Stimulated activated naive CD8-positive, alpha-beta T cell treated with anti-CD3 and anti-CD28 coated beads, Interleukin-15, Interleukin-2, amounts not matched to agents 100 U/mL and 50 U/mL, for 24 hours (primary cell): ENCODE results near the gene RRAGD.

ENCODE experiments used
- ATAC-seq: fragments of 150-1000 bp; cut with Tn5 transposase; one replicate; pipeline ENCODE4 v1.10.0; 2021
- DNase-seq: peaks from one replicate; pipeline ENCODE4 v3.0.0; 2021

Gene RRAGD

DNA sequence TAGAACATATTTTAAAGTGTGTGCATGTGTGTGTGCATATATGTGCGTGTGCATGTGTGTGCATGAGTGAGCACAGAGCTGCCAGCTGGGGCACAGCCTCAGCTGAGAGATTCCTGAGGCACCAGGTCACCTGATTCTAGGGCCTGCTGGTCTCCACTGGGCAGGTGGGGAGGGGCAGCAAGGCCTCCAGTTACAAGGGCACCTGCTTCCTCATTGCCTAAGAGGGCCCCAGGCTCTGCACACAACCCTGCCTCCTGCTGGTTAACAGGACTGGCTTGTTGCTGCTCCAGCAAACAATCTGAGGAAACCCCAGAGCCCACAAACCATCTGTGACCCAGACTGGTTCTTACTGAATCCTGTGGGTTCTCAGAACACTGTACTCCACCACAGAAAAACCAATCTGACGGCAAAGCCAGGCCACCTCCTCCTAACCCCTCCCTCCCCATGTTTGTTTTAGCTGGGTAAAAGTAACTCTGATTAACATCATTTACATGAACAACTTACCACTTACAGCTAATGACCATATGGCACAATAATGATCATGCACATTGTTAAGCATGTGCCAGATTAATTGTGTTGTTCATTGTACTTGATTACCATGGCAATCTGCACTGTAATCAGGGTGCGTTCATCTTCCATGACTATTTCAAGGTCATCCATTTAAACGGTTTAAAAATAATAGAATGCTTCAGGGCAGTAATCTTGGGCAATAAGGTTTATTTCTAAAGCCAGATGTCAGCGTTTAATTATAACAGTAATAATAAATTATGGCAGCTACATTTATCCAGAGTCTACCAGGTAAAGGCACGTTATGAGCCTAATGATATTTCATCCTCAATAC, 36.4 kb downstream of the RRAGD start:
- DNase-seq, result peak; percentile 48
- peak; percentile 87 for ATAC-seq

- no peak for ATAC-seq
- DNase-seq, result no peak
Measured at GRCh38 chr6:89372506-89372901, 39.6 kb downstream of the RRAGD start.

DNA sequence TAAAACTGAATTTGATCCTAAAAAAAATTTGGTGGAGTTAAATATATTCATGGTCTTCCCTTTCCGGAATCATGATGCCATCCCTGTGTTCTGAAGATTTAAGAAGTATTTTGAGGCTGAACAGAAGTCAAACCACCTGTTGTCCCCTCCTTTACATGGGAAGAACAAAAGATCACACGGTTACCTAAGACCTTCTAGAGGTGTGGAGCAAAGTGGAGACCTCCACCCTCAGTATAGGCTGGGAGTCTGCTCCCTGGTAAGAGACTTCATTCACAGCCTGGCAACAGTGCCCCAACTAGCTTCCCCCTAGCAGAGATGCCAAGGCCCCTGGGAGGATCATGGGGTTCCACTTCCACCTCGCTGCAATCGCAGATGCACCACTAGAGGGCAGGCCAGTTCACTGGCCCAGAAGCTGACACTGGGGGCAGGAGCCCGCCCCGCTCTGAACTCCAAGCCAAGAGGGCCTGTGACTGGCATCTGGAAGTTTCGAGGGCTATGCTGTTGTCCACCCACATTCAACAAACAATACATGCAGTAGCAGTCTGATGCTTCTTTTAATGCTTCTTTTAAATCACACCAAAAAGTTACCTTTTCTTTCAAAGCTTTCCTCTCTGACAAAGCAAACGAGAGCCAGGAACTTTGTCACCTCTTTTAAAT, 40.1 kb downstream of the RRAGD start:
- DNase-seq, result peak; percentile 87
- peak; percentile 89 for ATAC-seq

- no peak for DNase-seq
- no peak for ATAC-seq
Measured at GRCh38 chr6:89368999-89369398, 43.1 kb downstream of the RRAGD start.

- ATAC-seq (no peak), DNase-seq (peak; percentile 78)
Measured at GRCh38 chr6:89368107-89368506, 44.0 kb downstream of the RRAGD start.

- ATAC-seq (no peak), DNase-seq (no peak)
Measured at GRCh38 chr6:89364586-89364985, 47.5 kb downstream of the RRAGD start.

GRCh38 chr6:89361171-89361570, 50.9 kb downstream of the RRAGD start:
- ATAC-seq (no peak), DNase-seq (no peak)

- peak; percentile 77 for ATAC-seq
- no peak for DNase-seq
Measured at GRCh38 chr6:89360415-89360999, 51.6 kb downstream of the RRAGD start.

- DNase-seq (no peak), ATAC-seq (no peak)
Measured at GRCh38 chr6:89359561-89359960, 52.5 kb downstream of the RRAGD start.

DNA sequence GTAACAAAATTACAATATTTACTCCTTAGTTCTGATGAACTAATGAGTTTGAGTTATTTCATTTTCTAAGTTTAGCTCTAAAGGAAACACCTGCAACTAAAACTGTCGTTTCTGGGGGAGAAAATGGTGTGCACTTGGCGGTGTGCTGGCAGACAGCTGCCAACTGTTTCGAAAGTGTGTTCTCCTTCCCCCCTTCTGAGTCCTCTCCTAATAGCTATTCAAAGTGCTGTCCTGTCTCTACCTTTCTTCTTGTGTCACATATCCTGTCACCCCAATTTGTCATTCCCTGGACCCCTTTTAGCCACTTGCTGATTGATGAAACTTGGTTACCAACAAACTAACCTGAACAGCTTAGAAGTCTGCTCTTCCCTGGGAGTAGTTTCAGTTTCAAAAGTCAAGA, 54.7 kb downstream of the RRAGD start:
- no peak for DNase-seq
- ATAC-seq, result no peak

DNA sequence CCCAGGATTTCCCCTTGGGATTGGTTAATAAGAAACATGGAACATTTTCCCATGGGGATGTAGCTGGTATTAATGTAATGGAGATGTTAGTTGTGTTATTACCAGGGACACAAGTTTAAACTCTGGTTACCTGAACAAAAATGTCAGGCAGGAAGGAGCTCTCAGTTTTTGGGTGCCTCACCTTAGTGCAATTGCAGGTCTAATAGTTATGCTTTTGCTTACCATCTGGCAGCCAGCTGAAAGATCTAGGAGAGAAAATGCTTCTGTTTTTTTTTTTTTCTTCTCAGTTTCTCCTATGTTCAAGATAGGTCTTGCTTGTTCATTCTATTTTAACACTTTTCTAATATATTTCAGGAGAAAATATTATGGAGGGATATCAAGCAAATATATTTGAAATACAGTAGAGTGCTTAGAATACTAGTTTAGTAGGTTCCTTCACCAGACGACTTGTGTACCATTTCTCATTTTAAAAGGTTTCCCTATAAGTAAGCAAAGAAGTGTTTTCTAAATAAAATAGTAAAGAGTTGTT, 55.4 kb downstream of the RRAGD start:
- ATAC-seq (no peak), DNase-seq (no peak)

DNA sequence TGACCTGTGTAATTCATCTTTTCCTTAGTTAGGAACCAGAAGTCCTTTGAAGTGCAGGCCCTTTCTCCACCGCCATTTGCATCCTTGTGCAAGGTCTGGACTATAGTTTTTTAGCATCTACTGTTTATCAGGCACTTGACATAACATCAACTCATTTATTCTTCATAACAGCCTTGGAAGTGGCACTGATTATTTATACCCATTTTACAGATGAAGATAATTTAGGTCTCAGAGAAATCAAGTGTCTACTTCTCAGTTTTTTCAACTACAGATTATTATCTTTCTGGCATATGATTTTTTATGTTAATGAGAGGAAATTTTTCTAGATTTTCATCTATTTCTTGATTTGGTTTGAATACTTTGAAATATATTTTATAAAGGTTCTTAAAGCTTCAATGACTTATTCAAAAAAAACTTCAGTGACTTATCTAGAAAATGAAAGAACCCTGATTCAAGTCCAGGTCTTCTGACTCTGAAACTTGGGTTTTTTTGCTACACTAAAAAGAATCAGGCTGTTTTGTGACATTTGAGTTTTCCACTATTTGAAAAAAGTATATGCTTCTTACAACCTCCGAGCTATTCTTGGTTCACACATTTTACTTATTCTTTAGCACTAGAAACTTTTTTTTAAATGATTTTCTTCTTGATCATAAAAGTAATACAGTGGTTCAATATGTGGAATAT, 56.4 kb downstream of the RRAGD start:
- ATAC-seq (no peak), DNase-seq (no peak)

DNA sequence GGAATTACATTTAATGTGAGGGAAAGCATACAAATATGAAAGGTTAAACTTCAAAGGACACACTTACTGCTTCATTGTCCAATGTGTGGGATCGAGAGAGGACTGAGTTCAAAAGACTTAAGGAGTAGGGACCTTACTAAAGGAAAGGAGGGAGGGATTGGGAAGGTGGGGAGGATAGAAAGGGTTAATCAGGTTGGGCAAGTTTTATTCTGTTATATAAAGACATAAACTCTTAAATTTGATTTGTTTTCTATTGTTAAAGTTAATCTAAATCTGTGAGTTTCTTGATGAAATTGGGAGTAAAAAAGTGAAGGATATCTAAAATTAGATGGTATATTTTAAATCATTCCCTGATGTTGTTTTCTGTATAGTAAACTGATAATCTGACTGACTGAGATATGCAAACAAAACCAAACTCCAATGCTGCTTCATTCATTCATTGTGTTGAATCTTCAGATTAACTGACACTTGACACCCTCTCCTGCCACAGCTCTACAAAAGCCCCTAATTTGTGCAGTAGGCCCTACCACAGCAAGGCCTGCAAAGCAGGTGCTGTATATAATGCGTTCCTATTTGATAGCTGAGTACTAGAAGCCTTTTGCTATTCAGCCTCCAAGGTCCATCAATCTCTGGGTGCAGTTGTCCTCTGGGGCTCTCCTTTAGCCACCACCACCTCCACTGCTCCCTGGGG, 58.2 kb downstream of the RRAGD start:
- ATAC-seq (no peak), DNase-seq (no peak)

DNA sequence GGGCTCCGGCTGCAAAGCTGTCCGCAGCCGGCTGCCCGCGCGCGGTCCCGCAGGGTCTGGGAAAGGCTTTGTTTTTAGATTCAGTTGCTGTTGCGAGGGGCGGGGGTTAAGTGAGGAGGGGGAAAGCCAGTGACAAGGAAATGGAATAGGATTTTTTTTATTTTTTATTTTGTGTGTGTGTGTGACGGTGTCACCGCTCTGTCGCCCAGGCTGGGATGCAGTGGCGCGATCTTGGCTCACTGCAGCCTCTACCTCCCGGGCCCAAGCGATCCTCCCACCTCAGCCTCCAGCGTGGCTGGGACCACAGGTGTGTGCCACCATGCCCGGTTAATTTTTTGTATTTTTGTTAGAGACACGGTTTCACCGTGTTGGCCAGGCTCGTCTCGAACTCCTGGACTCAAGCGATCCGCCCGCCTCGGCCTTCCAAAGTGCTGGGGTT, 58.9 kb downstream of the RRAGD start:
- ATAC-seq (no peak), DNase-seq (no peak)

GRCh38 chr6:89352278-89353117, 59.6 kb downstream of the RRAGD start, which contains the start of gene UBE2J1:
Gene UBE2J1 (minus strand): TSS chr6:89352722. CDS start chr6:89352569, 153 bp downstream.
- peak; percentile 90 for ATAC-seq
- DNase-seq, result peak; percentile 85

DNA sequence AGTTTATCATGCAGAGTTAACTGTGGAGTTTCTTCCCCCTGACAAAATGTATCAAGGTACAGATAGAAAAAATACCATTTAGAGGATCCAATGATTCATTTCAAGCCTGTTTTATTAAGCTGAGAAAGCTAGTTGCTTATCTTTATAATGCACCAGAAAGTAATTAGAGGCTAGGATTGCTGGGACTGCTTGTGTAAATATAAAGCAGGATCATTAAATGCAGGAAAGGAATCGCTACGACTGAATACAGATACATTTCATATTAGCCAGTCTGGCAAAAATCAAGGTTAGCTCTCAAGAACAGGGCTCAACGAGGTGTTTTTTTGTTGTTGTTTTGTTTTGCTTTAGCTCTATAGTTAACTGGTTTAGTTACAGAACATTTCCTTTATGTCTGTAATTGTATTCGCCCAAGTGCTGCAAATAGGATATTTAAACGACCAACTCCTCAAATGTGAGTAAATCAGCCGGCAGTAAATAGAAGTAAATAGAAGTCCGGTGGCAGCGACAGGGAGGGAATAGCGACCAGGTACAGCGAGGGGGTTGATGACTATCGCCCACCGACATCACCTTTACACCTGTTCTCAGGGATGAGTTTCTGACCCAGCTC, 60.3 kb downstream of the RRAGD start:
- ATAC-seq (no peak), DNase-seq (no peak)

GRCh38 chr6:89350281-89350966, 61.6 kb downstream of the RRAGD start:
- no peak for ATAC-seq

GRCh38 chr6:89348372-89348771, 63.7 kb downstream of the RRAGD start:
- ATAC-seq (no peak), DNase-seq (no peak)

More at GRCh38 chr6:89350281-89350966, 61.6 kb downstream of the RRAGD start:
- DNase-seq, result no peak

GRCh38 chr6:89347825-89348224, 64.2 kb downstream of the RRAGD start:
- no peak for DNase-seq
- ATAC-seq, result no peak

- DNase-seq (no peak), ATAC-seq (no peak)
Measured at GRCh38 chr6:89346433-89346832, 65.6 kb downstream of the RRAGD start.
